ENCODE measurements around the gene SMG6.

SMG6 gene

GRCh38 chr17:2051061-2051932 is 252.3 kb downstream of the SMG6 start:
- DNase-seq (ENCODE audit: low spot score): no peak
- TF ChIP-seq CTCF (IDR thresholded peaks at IDR 0.05; ENCODE audit: extremely low read depth, missing control alignments): no peak

- peak; percentile 86 for DNase-seq (ENCODE audit: low spot score)
- TF ChIP-seq CTCF (IDR thresholded peaks at IDR 0.05; ENCODE audit: extremely low read depth, missing control alignments): no peak
Measured at GRCh38 chr17:2050300-2051060, 253.1 kb downstream of the SMG6 start.

- DNase-seq (ENCODE audit: low spot score): peak; percentile 96
- TF ChIP-seq CTCF (IDR thresholded peaks at IDR 0.05; ENCODE audit: extremely low read depth, missing control alignments): no peak
Measured at GRCh38 chr17:2049333-2050299, 254.0 kb downstream of the SMG6 start.

GRCh38 chr17:2048805-2049204 is 254.8 kb downstream of the SMG6 start:
- DNase-seq (ENCODE audit: low spot score): no peak
- TF ChIP-seq CTCF (IDR thresholded peaks at IDR 0.05; ENCODE audit: extremely low read depth, missing control alignments): no peak

GRCh38 chr17:2047590-2047989 is 256.0 kb downstream of the SMG6 start:
- DNase-seq (ENCODE audit: low spot score): no peak
- TF ChIP-seq CTCF (IDR thresholded peaks at IDR 0.05; ENCODE audit: extremely low read depth, missing control alignments): no peak

GRCh38 chr17:2044263-2044894 is 259.2 kb downstream of the SMG6 start:
- no peak for DNase-seq (ENCODE audit: low spot score)
- TF ChIP-seq CTCF (IDR thresholded peaks at IDR 0.05; ENCODE audit: extremely low read depth, missing control alignments): no peak

All from GM20000 (cell line).